HG03097 (cell line): ENCODE measurements around the gene SEC16B.

Source experiments
- ATAC-seq: cut with Tn5 transposase; IDR thresholded peaks from one replicate; pipeline ENCODE4 v1.9.1; 2021; ENCODE audit not compliant: unreplicated experiment, low FRiP score

SEC16B gene

GRCh38 chr1:177978530-177978929, 8.7 kb upstream of the SEC16B start:
- no peak for ATAC-seq

- no peak for ATAC-seq
These were observed 7.3 kb upstream of the SEC16B start for GRCh38 chr1:177977141-177977540.

DNA sequence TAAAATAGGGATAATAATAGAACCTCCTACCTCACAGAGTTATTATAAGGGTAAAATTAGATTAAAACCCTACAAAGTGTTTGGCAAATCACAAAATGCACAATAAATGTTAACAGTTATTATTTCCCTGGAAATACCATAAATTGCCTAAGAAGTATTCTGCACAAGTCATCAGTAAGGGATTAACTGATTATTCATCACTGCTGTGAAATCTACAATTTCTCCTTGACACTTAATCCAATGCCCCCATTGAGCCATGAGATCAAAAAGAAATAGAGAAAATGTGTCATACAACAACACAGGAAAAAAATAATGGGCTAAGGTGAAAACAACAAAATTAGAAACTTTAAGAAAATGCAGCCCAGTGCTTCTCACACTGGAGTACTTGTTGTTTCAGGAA, 6.7 kb upstream of the SEC16B start:
- no peak for ATAC-seq

- ATAC-seq = no peak
These were observed 6.0 kb upstream of the SEC16B start for GRCh38 chr1:177975588-177976495.

- ATAC-seq = no peak
These were observed 3.7 kb upstream of the SEC16B start for GRCh38 chr1:177973585-177973984.

DNA sequence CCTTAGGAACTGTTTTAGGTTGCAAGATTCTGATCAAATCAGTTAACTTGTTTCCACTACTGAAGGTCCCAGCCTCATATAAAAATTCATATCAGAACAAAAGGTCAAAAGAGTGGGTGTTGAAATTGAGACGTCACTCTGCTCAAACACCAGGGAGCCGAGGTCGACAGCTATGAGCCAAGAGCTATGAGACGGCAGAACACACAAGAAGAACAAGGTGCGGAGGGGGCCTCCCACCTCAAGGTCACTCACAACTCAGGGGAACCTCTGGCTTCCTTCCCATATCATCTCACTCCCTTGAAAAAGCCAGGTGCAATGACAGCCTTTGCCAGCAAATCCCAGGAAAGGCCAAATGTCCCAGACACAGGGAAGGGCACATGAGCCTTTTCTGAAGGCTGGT, 749 bp downstream of the SEC16B start:
- ATAC-seq = no peak

GRCh38 chr1:177966199-177966598, 3.7 kb downstream of the SEC16B start:
- no peak for ATAC-seq

DNA sequence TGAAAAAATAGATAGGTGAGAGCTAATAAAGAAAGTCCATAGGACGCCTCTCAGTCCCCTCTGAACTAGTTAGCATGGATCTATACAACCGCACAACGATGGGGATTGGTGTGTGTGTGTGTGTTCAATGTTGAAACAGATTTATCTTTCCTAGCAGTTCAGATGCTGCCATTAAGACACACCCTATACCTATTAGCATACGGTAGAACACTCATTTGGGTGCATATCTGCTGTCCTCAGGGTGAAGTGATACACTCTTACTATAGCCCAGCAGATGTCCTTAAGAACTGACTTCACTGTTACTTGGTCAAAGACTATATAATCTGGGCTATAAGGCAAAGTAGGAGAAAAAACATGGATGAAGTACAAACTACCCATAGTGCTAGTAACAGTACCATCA, 4.6 kb downstream of the SEC16B start:
- ATAC-seq = no peak

- no peak for ATAC-seq
These were observed 5.5 kb downstream of the SEC16B start for GRCh38 chr1:177964336-177964735.

DNA sequence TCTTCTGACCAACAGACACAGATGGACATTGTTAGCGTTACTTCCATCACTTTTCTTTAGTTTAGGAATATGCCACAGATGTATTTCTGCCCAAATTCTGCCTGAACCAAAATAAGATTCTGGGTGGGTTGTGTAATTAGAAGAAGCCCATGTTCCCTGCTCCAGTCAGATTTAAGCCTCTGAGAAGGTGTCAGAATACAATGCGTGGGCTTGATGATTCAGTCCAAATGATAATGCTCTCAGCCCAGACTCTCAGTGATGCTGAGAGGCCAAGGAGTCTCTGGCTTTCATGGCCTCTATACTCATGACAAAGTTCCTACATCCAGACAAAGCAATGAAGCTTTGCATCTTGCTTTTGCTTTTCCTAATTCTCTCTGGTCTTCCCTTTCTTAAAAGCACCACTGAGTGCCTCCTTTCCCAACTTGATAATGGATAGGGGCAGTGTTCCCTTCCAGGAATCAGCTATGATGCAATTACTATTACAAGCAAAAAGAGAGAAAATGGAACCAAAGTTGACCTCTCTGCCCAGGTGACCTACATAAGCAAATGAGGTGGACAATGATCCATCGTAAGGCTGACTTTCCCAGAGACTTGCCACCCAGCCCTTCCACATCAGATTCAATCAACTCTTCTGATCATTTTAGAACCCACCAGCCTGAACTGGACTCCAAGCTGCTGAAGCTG, 8.8 kb downstream of the SEC16B start:
- no peak for ATAC-seq

GRCh38 chr1:177959811-177960515, 9.9 kb downstream of the SEC16B start:
- ATAC-seq = no peak

DNA sequence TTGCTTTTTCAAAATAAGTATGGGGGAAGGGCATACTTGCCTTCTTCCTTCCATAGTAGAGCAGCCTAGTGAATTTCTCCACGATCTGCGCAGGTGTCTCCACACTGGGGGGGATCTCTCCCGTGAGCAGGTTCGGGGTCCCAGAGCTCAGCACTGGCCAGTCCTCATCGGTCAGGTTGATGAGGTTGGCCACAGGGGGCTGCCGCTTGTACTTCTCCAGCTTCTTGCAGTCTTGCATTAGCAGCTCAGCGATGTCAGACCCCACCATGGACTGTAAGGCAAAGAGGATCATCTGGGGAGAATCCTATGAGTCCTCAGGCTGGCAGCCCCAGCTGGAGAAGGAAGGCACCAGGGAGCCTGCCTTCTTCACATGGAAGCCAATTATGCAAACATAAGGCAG, 11.8 kb downstream of the SEC16B start:
- ATAC-seq = no peak

- no peak for ATAC-seq
These were observed 15.8 kb downstream of the SEC16B start for GRCh38 chr1:177954076-177954475.

DNA sequence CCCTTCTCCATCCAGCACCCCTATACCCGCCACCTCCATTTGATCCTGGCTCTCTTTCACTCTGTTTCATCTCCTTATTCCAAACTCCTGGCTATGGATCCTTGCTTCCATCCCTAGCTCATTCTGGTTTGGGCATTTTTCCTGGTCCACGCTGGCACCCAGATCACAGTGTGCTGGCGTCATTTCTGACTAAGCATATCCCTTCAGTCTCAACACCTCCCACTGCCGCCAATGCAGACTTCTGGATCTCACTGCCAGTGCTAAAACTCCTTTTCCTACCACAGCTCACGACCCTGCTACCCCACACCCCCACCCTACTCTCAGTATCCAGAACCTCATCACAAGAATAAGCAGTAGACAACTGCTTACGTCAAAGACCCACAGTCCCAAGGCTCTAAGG, 16.3 kb downstream of the SEC16B start:
- no peak for ATAC-seq

DNA sequence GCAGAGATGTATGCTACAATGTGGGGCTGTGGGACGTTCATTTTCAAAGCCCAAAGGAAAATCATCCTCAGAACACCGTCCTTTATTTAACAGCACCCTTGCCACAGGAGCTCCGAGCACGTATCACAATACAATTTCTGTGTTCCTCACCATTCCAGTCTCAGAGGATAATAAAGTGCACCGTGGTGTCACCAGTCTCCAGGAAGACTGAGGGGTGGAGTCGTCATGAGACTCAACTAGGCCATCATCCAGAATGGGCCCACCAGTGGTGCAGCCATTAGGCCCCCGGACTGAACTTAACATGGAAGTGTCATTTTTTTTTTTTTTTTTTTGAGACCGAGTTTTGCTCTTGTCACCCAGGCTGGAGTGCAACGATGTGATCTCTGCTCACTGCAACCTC, 17.2 kb downstream of the SEC16B start:
- ATAC-seq = no peak

DNA sequence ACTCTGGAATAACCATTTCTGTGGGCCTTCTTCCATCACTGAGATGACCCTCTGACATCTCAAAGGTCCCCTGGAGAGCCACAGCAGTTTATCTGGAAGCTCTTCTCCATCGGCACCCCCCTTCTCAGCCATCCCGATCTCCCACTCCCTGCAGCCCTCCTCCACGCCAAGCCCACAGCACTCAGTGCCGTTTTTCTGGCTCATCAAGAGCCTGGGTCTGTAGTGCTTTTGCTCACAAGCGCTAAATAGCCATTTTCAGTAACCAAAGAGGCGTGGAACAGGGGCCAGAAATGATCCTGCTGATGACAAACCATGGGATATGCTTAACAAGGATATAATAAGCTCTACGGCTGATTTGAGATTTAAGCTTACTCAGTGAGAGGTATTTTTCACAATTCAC, 17.6 kb downstream of the SEC16B start:
- no peak for ATAC-seq

DNA sequence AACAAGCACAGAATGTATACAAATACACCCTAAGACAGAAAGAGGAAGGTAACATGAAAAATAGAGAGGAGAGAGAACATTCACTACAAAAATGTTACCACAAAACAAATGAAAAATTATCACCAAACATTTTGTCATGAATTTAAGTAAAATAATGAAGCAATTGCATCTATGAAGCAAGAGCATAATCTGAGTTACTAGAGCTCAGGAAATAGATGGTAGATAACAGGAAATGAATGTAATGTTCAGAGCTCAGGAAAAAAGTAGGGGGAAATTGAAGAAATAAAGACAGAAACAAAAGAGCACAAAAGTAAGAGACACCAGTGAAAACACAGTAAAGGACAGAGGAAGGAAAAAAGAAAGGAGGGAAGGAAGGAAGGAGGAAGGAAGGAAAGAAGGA, 19.4 kb downstream of the SEC16B start:
- ATAC-seq = no peak

GRCh38 chr1:177948336-177948972, 21.4 kb downstream of the SEC16B start:
- peak; percentile 82 for ATAC-seq

- no peak for ATAC-seq
These were observed 22.2 kb downstream of the SEC16B start for GRCh38 chr1:177947623-177948022.

- no peak for ATAC-seq
These were observed 23.8 kb downstream of the SEC16B start for GRCh38 chr1:177945943-177946650.
